SK-MEL-5 (cell line): Measurements from ENCODE around the gene PSIP1. TPM values are rescaled to one million over a fixed set of nuclear protein-coding genes. Genes with fewer than 3 reads are reported as not detected.

Source experiments
- DNase-seq: peaks from one replicate; pipeline ENCODE4 v3.0.0-alpha.2; 2016; ENCODE audit warnings: low read depth, low spot score
- in situ Hi-C: cut with HindIII; loops from 2 replicates; pipeline ENCODE4 v1.10.0; 2016; ENCODE audit warnings: low sequenced_read_pairs, high pct_unique_total_duplicates, low pct_unique_long_range_greater_than_20kb
- small RNA-seq, 2 experiments: library from RNA; depleted of rRNA; stranded (forward); fragments of <200 nt; gene quantifications; one replicate each; pipeline ENCODE3, GENCODE V24; 2014
- total RNA-seq: library from RNA; depleted of rRNA; stranded (reverse); fragments of >200 nt; shearing (Covaris generic); gene quantifications from 2 replicates; pipeline ENCODE4 v1.2.3, GENCODE V29; 2014; rRNA removed

Gene PSIP1
- total RNA-seq, 1 experiment from 2014 or later, result 41.2 TPM

- DNase-seq, result no peak
- in situ Hi-C loops, result no loop called here
Observed at GRCh38 chr9:15417626-15418025, 93.1 kb downstream of the PSIP1 start.

- peak; percentile 66 for DNase-seq
- in situ Hi-C loops, result no loop called here
Observed at GRCh38 chr9:15416880-15417279, 93.9 kb downstream of the PSIP1 start.

Small RNA genes lying within 50 kb of the gene (small RNA-seq; reads per million reads assigned to genes)
- 0 reads per million in 2 experiments for gene AL513423.1
- 0 reads per million in 2 experiments for gene RN7SL98P
- 0 reads per million in 2 experiments for gene RNU6-246P
- 0 reads per million in 2 experiments for gene RNU6-319P

Other genes with a start within 250 kb of the PSIP1 start
- 6.1 and 8.0 TPM in 2 replicates for gene TTC39B, start 203.8 kb downstream of the PSIP1 start, total RNA-seq
- 33.4 and 34.9 TPM in 2 replicates for gene SNAPC3, start 88.1 kb downstream of the PSIP1 start, total RNA-seq
- gene CCDC171, start 42.1 kb upstream of the PSIP1 start, total RNA-seq, result 71.0 and 72.9 TPM in 2 replicates